Measurements from ENCODE around the gene UMAD1.

DNA sequence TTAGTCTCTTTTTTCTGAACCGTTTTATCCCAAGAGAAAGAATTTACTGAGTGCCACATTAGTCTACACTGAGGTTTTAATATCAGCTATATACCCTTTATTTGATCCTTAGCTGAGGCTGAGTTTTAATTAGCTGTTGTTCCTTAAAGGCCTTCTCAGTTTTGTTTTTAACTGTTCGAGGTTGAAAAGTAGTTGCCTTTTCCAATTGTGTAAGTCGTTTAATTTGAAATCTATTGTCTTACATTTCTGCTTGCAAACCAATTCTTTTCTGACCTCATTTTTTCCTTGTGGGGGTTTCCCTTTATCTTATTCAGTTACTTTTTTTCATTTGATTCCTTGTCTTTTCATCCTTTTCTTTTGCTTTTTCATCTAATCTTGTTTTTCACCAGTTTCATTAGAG, 30.8 kb downstream of the UMAD1 start:
- no peak for TF ChIP-seq POLR2A (IDR thresholded peaks at IDR 0.05; ENCODE audit: low read length)
- TF ChIP-seq GATA1 (IDR thresholded peaks at IDR 0.05; ENCODE audit: low read depth, low read length) = no peak
